PC-9 (cell line): Measurements from ENCODE around the gene PRRT1B. TPM values are rescaled to one million over a fixed set of nuclear protein-coding genes. Genes with fewer than 3 reads are reported as not detected.
"Not testable (repeated sequence)": the region's sequence is repeated elsewhere in the genome, so short reads cannot be mapped to it uniquely, and the experiment has no call there.

Experiments used
- BruUV-seq: library from RNA; stranded (reverse); fragments of 400-500 nt; replicated peaks from 2 replicates; lab custom pipeline; 2021; lab: Mats Ljungman, UMichigan
- CTCF ChIA-PET: fragments of 300-600 bp; sonication (Branson Sonifier 250); formaldehyde crosslinking; loops from one replicate; lab custom pipeline; 2022; ENCODE audit warnings: antibody characterized with exemption; lab: Charles Lee
- POLR2A ChIA-PET: fragments of 300-600 bp; sonication (Branson Sonifier 250); formaldehyde crosslinking; loops from one replicate; lab custom pipeline; 2022; ENCODE audit warnings: antibody characterized with exemption; ENCODE audit not compliant: unreplicated experiment; lab: Charles Lee
- DNase-seq, 2 experiments: peaks; one replicate each; pipeline versions ENCODE4 v3.0.0 to v3.0.0-alpha.2; 2015 to 2022; ENCODE audit warnings: mixed read lengths in 1 of 2
- H2AFZ ChIP-seq: fragments of 200-600 bp; sonication (generic); 2 replicates; pipeline ENCODE4 v1.8.1; 2017; ENCODE audit warnings: antibody characterized with exemption
- H3F3A ChIP-seq: fragments of 200-600 bp; sonication (generic); 2 replicates; pipeline ENCODE4 v1.8.1; 2017; ENCODE audit warnings: antibody characterized with exemption, mild to moderate bottlenecking, low read depth; ENCODE audit not compliant: insufficient read depth
- H3K27ac ChIP-seq: fragments of 200-600 bp; sonication (generic); 2 replicates; pipeline ENCODE4 v1.6.1; 2016; ENCODE audit warnings: mixed run types
- H3K27me3 ChIP-seq: fragments of 200-600 bp; sonication (generic); 2 replicates; pipeline ENCODE4 v1.6.1; 2016; ENCODE audit warnings: low read depth, mixed run types; ENCODE audit not compliant: insufficient read depth
- H3K36me3 ChIP-seq: fragments of 200-600 bp; sonication (generic); 2 replicates; pipeline ENCODE4 v1.6.1; 2016; ENCODE audit warnings: low read depth, mixed run types
- H3K4me1 ChIP-seq: fragments of 200-600 bp; sonication (generic); replicated peaks from 2 replicates; pipeline ENCODE4 v1.6.1; 2016; ENCODE audit warnings: mixed run types; ENCODE audit not compliant: insufficient read depth
- H3K4me2 ChIP-seq: fragments of 200-600 bp; sonication (generic); 2 replicates; pipeline ENCODE4 v1.6.1; 2017; ENCODE audit warnings: mixed run types
- H3K4me3 ChIP-seq: fragments of 200-600 bp; sonication (generic); 2 replicates; pipeline ENCODE4 v1.6.1; 2016; ENCODE audit warnings: mixed run types
- H3K79me2 ChIP-seq: fragments of 200-600 bp; sonication (generic); 2 replicates; pipeline ENCODE4 v1.6.1; 2017; ENCODE audit warnings: low read depth, mixed run types
- H3K9me2 ChIP-seq: fragments of 200-600 bp; sonication (generic); 2 replicates; pipeline ENCODE4 v1.8.1; 2017; ENCODE audit warnings: mild to moderate bottlenecking; ENCODE audit not compliant: insufficient read depth
- H3K9me3 ChIP-seq: fragments of 200-600 bp; sonication (generic); 2 replicates; pipeline ENCODE4 v1.8.1; 2016; ENCODE audit warnings: low read depth; ENCODE audit not compliant: insufficient read depth
- H4K20me1 ChIP-seq: fragments of 200-600 bp; sonication (generic); 2 replicates; pipeline ENCODE4 v1.8.1; 2017; ENCODE audit not compliant: insufficient read depth
- CTCF ChIP-seq: fragments of 200-600 bp; sonication (generic); conservative IDR thresholded peaks from 2 replicates; pipeline ENCODE4 v1.6.1; 2017; ENCODE audit warnings: mixed run types, antibody characterized with exemption, mild to moderate bottlenecking, moderate library complexity
- EZH2 ChIP-seq: fragments of 200-600 bp; sonication (generic); IDR thresholded peaks from 2 replicates; pipeline ENCODE4 v1.8.0; 2017; ENCODE audit warnings: antibody characterized with exemption, low read depth
- intact Hi-C: fragments of 100-400 bp; cut with micrococcal nuclease; formaldehyde crosslinking; loops from one replicate; pipeline ENCODE4 v1.10.0; 2022; ENCODE audit not compliant: unreplicated experiment
- total RNA-seq: library from RNA; stranded (reverse); gene quantifications from 2 replicates; pipeline ENCODE4 v1.2.3, GENCODE V29; 2021

Gene PRRT1B
- total RNA-seq, 1 experiment from 2014 or later = not detected

- Histone ChIP-seq H3K4me1 (no peaks in the 10 kb centered on the region), H2AFZ (no peak overlapping the region), H3K4me3 (no peak overlapping the region), H3K9me2 (no peaks in the 10 kb centered on the region), H3K4me2 (no peak overlapping the region), H3K79me2 (no peaks in the 10 kb centered on the region), H3K27ac (no peak overlapping the region), H3K36me3 (0 out of 2 replicates have a peak, but pooled peaks cover 10% of the 10 kb centered on the region), H3K27me3 (no peaks in the 10 kb centered on the region), H4K20me1 (peaks cover 3% of the 10 kb centered on the region), H3K9me3 (no peaks in the 10 kb centered on the region), H3F3A (peaks cover 3% of the 10 kb centered on the region; the same call in 1 of the 2 replicates)
- ChIA-PET POLR2A (interaction anchor here (0.7 kb wide), 1 partner anchor 161 kb away, joined by 9 read pairs; no protein-coding TSS in a partner anchor), CTCF (no interaction called here)
- TF ChIP-seq EZH2 = no peak
- TF ChIP-seq CTCF = no peak
- intact Hi-C loops = no loop called here
- BruUV-seq = no TSS peak
- DNase-seq = no peak
Observed at GRCh38 chr9:131511416-131511815, 33.9 kb upstream of the PRRT1B start.

GRCh38 chr9:131511880-131512279 is 33.4 kb upstream of the PRRT1B start:
- intact Hi-C loops = no loop called here
- no peak for TF ChIP-seq EZH2
- no peak for TF ChIP-seq CTCF
- Histone ChIP-seq H3K9me2 (no peaks in the 10 kb centered on the region), H3K4me1 (no peaks in the 10 kb centered on the region), H3K36me3 (0 out of 2 replicates have a peak, but pooled peaks cover 10% of the 10 kb centered on the region), H4K20me1 (peaks cover 3% of the 10 kb centered on the region), H3F3A (peaks cover 3% of the 10 kb centered on the region; the same call in 1 of the 2 replicates), H3K27me3 (no peaks in the 10 kb centered on the region), H2AFZ (no peak overlapping the region), H3K4me3 (no peak overlapping the region), H3K4me2 (no peak overlapping the region), H3K27ac (no peak overlapping the region), H3K79me2 (no peaks in the 10 kb centered on the region), H3K9me3 (no peaks in the 10 kb centered on the region)
- no peak for DNase-seq
- BruUV-seq = no TSS peak
- ChIA-PET POLR2A (no interaction called here), CTCF (no interaction called here)

- Histone ChIP-seq H3K27ac (no peak overlapping the region), H3F3A (peaks cover 3% of the 10 kb centered on the region; the same call in 1 of the 2 replicates), H3K36me3 (0 out of 2 replicates have a peak, but pooled peaks cover 10% of the 10 kb centered on the region), H3K4me1 (no peaks in the 10 kb centered on the region), H3K27me3 (no peaks in the 10 kb centered on the region), H2AFZ (no peak overlapping the region), H3K4me3 (no peak overlapping the region), H3K4me2 (no peak overlapping the region), H4K20me1 (no peaks in the 10 kb centered on the region; the same call in 1 of the 2 replicates), H3K79me2 (no peaks in the 10 kb centered on the region), H3K9me3 (no peaks in the 10 kb centered on the region), H3K9me2 (no peaks in the 10 kb centered on the region)
- ChIA-PET POLR2A (no interaction called here), CTCF (no interaction called here)
- no peak for DNase-seq
- intact Hi-C loops = no loop called here
- BruUV-seq = no TSS peak
- TF ChIP-seq EZH2 = no peak
- no peak for TF ChIP-seq CTCF
Observed at GRCh38 chr9:131513177-131513576, 32.1 kb upstream of the PRRT1B start.

- H3K4me3 ChIP-seq, H3K27me3 ChIP-seq, POLR2A ChIA-PET, H3K4me2 ChIP-seq, BruUV-seq, H2AFZ ChIP-seq, DNase-seq, H3K9me2 ChIP-seq, H3K27ac ChIP-seq, H3F3A ChIP-seq, H3K9me3 ChIP-seq, CTCF ChIA-PET, H4K20me1 ChIP-seq, H3K79me2 ChIP-seq, intact Hi-C loops, H3K4me1 ChIP-seq: not testable (repeated sequence)
- peaks cover 13% of the 10 kb centered on the region; the same call in 1 of the 2 replicates for H3K36me3 ChIP-seq
Observed at GRCh38 chr9:131515559-131516031, 29.7 kb upstream of the PRRT1B start.
